K562 (cell line): ENCODE results near the gene R3HDM1. TPM values are rescaled to one million over a fixed set of nuclear protein-coding genes. Genes with fewer than 3 reads are reported as not detected.

Source experiments
- ATAC-seq: fragments of 200-7000 bp; cut with Tn5 transposase; 3 replicates; pipeline ENCODE4 v1.9.1; 2020; ENCODE audit warnings: moderate library complexity
- BruUV-seq: library from RNA; stranded (reverse); fragments of 400-500 nt; replicated peaks from 2 replicates; lab custom pipeline; 2021; lab: Mats Ljungman, UMichigan
- CTCF ChIA-PET: fragments of 300-600 bp; formaldehyde crosslinking; extraction: SDS; loops from one replicate; lab custom pipeline; 2021; ENCODE audit warnings: low intra/inter-chr PET ratio; lab: Yijun Ruan, JAX
- POLR2A ChIA-PET: fragments of 300-600, 350-650 bp; sonication (Branson Sonifier 250); formaldehyde crosslinking; extraction: SDS; loops from one replicate; lab custom pipeline; 2021; ENCODE audit warnings: antibody characterized with exemption, inconsistent platforms; lab: Yijun Ruan, JAX
- DNase-seq, 4 experiments: peaks; one replicate each; pipeline versions ENCODE4 v3.0.0 to v3.0.0-alpha.2; 2011 to 2018; ENCODE audit warnings: low spot score in 3 of 4, mixed read lengths in 3 of 4; ENCODE audit errors: extremely low read depth in 1 of 4
- FAIRE-seq: peaks from 2 replicates; lab custom pipeline; 2011; peaks lifted over from hg19 to GRCh38; lab: Jason Lieb, UNC
- H2AFZ ChIP-seq: 2 replicates; pipeline ENCODE4 v1.6.0; 2011; ENCODE audit warnings: low read depth, low read length, control low read depth, inconsistent platforms
- H3K27ac ChIP-seq: fragments of 200-600 bp; 3 replicates; pipeline ENCODE4 v1.8.0; 2011; ENCODE audit warnings: low read depth, mild to moderate bottlenecking, control low read depth, inconsistent platforms, low read length, moderate library complexity, mixed read lengths; ENCODE audit errors: extremely low read depth
- H3K27me3 ChIP-seq, 2 experiments: fragments of 300-600 bp in 1 of 2; 2 replicates in 1 of 2; 3 replicates in 1 of 2; pipeline versions ENCODE4 v1.6.0 to v1.8.0; 2011; ENCODE audit warnings: inconsistent platforms in 2 of 2, low read length in 2 of 2, mild to moderate bottlenecking in 1 of 2, mixed read lengths in 1 of 2, moderate library complexity in 1 of 2; ENCODE audit not compliant: control insufficient read depth in 2 of 2, insufficient read depth in 2 of 2
- H3K36me3 ChIP-seq: fragments of 300-600 bp; 3 replicates; pipeline ENCODE4 v1.8.0; 2011; ENCODE audit warnings: mild to moderate bottlenecking, low read length, inconsistent platforms; ENCODE audit not compliant: control insufficient read depth, insufficient read depth
- H3K4me1 ChIP-seq, 2 experiments: fragments of 200-600 bp in 1 of 2; replicated peaks in 1 of 2; 2 replicates in 1 of 2; 3 replicates in 1 of 2; pipeline versions ENCODE4 v1.5.1 to v1.8.0; 2011; ENCODE audit warnings: inconsistent platforms in 2 of 2, low read length in 2 of 2, mild to moderate bottlenecking in 1 of 2, mixed read lengths in 1 of 2, moderate library complexity in 1 of 2; ENCODE audit not compliant: control insufficient read depth in 2 of 2, insufficient read depth in 2 of 2
- H3K4me2 ChIP-seq: 2 replicates; pipeline ENCODE4 v1.6.1; 2011; ENCODE audit warnings: low read length, control low read depth, inconsistent platforms, mixed read lengths; ENCODE audit not compliant: insufficient read depth
- H3K4me3 ChIP-seq: fragments of 200-600 bp; sonication (generic), shearing (Covaris generic); 2 replicates; pipeline ENCODE4 v1.5.1; 2016; ENCODE audit warnings: control low read depth, inconsistent platforms
- H3K79me2 ChIP-seq: fragments of 200-600 bp; 3 replicates; pipeline ENCODE4 v1.8.0; 2011; ENCODE audit warnings: low read length, inconsistent platforms; ENCODE audit not compliant: control insufficient read depth, insufficient read depth
- H3K9ac ChIP-seq, 2 experiments: 2 replicates each; pipeline versions ENCODE4 v1.6.0 to v1.6.1; 2011; ENCODE audit warnings: low read depth in 2 of 2, low read length in 2 of 2, control low read depth in 1 of 2, inconsistent platforms in 1 of 2, mild to moderate bottlenecking in 1 of 2, mixed read lengths in 1 of 2; ENCODE audit not compliant: insufficient read depth in 1 of 2
- H3K9me1 ChIP-seq: one replicate; pipeline ENCODE4 v1.6.0; 2011; ENCODE audit warnings: inconsistent platforms, mild to moderate bottlenecking, low read length, moderate library complexity; ENCODE audit not compliant: control insufficient read depth, insufficient read depth
- H3K9me3 ChIP-seq: replicated peaks from 2 replicates; pipeline ENCODE4 v1.5.1; 2011; ENCODE audit warnings: low read depth, low read length, inconsistent platforms; ENCODE audit not compliant: control insufficient read depth, insufficient read depth
- H4K20me1 ChIP-seq: replicated peaks from 2 replicates; pipeline ENCODE4 v1.6.1; 2011; ENCODE audit warnings: low read length, inconsistent platforms, mixed read lengths; ENCODE audit not compliant: control insufficient read depth, insufficient read depth
- GTF3C2 ChIP-seq: IDR thresholded peaks from 3 replicates; pipeline ENCODE4 v1.6.1; 2011; ENCODE audit warnings: borderline replicate concordance, mild to moderate bottlenecking, moderate library complexity; ENCODE audit not compliant: insufficient read length; ENCODE audit errors: extremely low read depth
- NFXL1 ChIP-seq: fragments of 450-650 bp; formaldehyde crosslinking; IDR thresholded peaks from 2 replicates; pipeline ENCODE4 v1.4.0; 2021; ENCODE audit warnings: mild to moderate bottlenecking
- SETDB1 ChIP-seq: IDR thresholded peaks from one replicate; pipeline ENCODE4 v1.6.1; 2012; ENCODE audit warnings: low read length, control low read depth, inconsistent platforms
- SP1 ChIP-seq: sonication (generic); formaldehyde crosslinking; IDR thresholded peaks from 2 replicates; pipeline ENCODE4 v1.8.1; 2022; ENCODE audit warnings: mild to moderate bottlenecking, missing genetic modification reagents
- TBL1XR1 ChIP-seq, 2 experiments: IDR thresholded peaks; 2 replicates each; pipeline ENCODE4 v1.6.1; 2012; ENCODE audit warnings: improper control_type of control experiment in 2 of 2, low read length in 2 of 2, mild to moderate bottlenecking in 1 of 2
- ZBTB1 ChIP-seq: sonication (generic); formaldehyde crosslinking; IDR thresholded peaks from 2 replicates; pipeline ENCODE4 v1.8.1; 2023; ENCODE audit warnings: missing genetic modification reagents, low read depth, mild to moderate bottlenecking, borderline replicate concordance
- ZC3H8 ChIP-seq: fragments of 450-650 bp; IDR thresholded peaks from 2 replicates; pipeline ENCODE4 v1.6.1; 2017
- WGBS: fragments of 100-300 bp; shearing (Covaris generic); methylation state at CpG from one replicate; pipeline ENCODE4 v1.1.6; 2016; ENCODE audit warnings: low coverage, mixed read lengths; ENCODE audit not compliant: insufficient coverage; ENCODE audit errors: missing lambda C conversion rate; 5-methylcytosine and 5-hydroxymethylcytosine counted together
- in situ Hi-C: fragments of 300-500 bp; cut with MboI; formaldehyde crosslinking; loops from 4 replicates; pipeline ENCODE4 v1.15.0; 2018; ENCODE audit warnings: inconsistent platforms, mixed read lengths
- intact Hi-C: fragments of 100-400 bp; cut with micrococcal nuclease; formaldehyde crosslinking; loops from 2 replicates; pipeline ENCODE4 v1.14.2; 2022
- polyA plus RNA-seq, 8 experiments: library from polyadenylated mRNA; depleted of rRNA in 4 of 8; stranded (reverse) in 5 of 8; unstranded in 3 of 8; fragments of >200 nt; fragmentation: Nextera tagmentation in 2 of 8; fragmentation: Illumina TruSeq in 1 of 8; extraction: Ambion mirVana in 2 of 8; extraction: Trizol in 1 of 8; gene quantifications; 2 replicates each; pipeline versions ENCODE4 v1.2.1 to v1.2.3, GENCODE V29; 2011 to 2014; ENCODE audit warnings: inconsistent platforms in 1 of 8, missing spikeins in 1 of 8
- total RNA-seq, 7 experiments: library from RNA; depleted of rRNA in 6 of 7; stranded (reverse); fragments of >200 nt in 6 of 7; fragmentation: Illumina TruSeq in 2 of 7; extraction: Trizol in 2 of 7; gene quantifications; 2 replicates each; pipeline versions ENCODE4 v1.2.1 to v1.2.3, GENCODE V29; 2011 to 2021; ENCODE audit warnings: low replicate concordance in 1 of 7

The R3HDM1 gene
- total and polyA plus RNA-seq, 9 of the 15 experiments (the other 6 are each of a cell fraction or from before 2014, with no cell fraction given) = 12.4 to 89.4 (median 31.0) TPM

DNA sequence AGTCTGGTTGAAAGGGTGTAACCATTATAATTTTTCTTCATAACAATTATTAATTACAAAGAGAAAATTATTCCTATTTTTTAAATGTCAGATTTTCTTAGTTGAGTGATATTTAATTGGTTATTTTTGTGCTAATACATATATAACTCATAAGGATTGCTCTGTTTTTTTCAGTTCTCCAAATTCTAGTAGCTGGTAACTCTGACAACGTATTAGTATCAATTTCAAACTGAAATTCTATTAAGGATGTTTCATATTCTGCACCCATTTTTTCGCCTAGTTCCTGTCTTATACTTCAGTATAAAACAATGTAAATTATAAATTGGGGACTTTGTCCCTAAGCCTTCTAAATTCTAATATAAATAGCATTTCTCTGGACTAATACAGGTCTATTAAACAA is 81.0 kb downstream of the R3HDM1 start:
- FAIRE-seq = no peak
- Histone ChIP-seq H3K36me3 (peaks cover 9% of the 10 kb centered on the region; the same call in 1 of the 3 replicates), H3K9me1 (no peaks in the 10 kb centered on the region), H3K27ac (no peak overlapping the region), H3K9me3 (no peaks in the 10 kb centered on the region), H3K4me3 (no peak overlapping the region), H3K9ac (no peak overlapping the region), H2AFZ (no peak overlapping the region), H3K4me1 (no peaks in the 10 kb centered on the region), H4K20me1 (no peaks in the 10 kb centered on the region), H3K4me2 (no peak overlapping the region), H3K79me2 (no peaks in the 10 kb centered on the region), H3K27me3 (no peaks in the 10 kb centered on the region)
- no peak for ATAC-seq
- 88% methylated on average over 2 of the region's 2 CpGs for WGBS
- in situ Hi-C loops = no loop called here
- CTCF ChIA-PET = no interaction called here
- intact Hi-C loops = no loop called here
- POLR2A ChIA-PET = no interaction called here
- BruUV-seq = no TSS peak
- TF ChIP-seq GTF3C2 (no peak), ZC3H8 (no peak), NFXL1 (CRISPR knock-in tag) (no peak), SP1 (CRISPR knock-in tag) (no peak), ZBTB1 (CRISPR knock-in tag) (no peak), SETDB1 (no peak), TBL1XR1 (IDR thresholded peaks at IDR 0.05; ENCODE audit: low read length in 2 of 2) (no peak)
- no peak for DNase-seq
